WTC11 (cell line): ENCODE results near the gene KNDC1. TPM values are rescaled to one million over a fixed set of nuclear protein-coding genes. Genes with fewer than 3 reads are reported as not detected.

ENCODE experiments used
- ATAC-seq: fragments of 200-7000 bp; cut with Tn5 transposase; 2 replicates; pipeline ENCODE4 v1.10.0; 2021; ENCODE audit warnings: mild to moderate bottlenecking, moderate library complexity
- CTCF ChIA-PET: fragments of 300-600 bp; sonication (Branson Sonifier 250); formaldehyde crosslinking; loops from one replicate; lab custom pipeline; 2021; ENCODE audit warnings: antibody characterized with exemption; lab: Charles Lee
- POLR2A ChIA-PET: fragments of 350-600 bp; sonication (Branson Sonifier 250); formaldehyde crosslinking; loops from one replicate; lab custom pipeline; 2021; ENCODE audit warnings: antibody characterized with exemption; lab: Charles Lee
- DNase-seq: peaks from one replicate; pipeline ENCODE4 v3.0.0; 2021; ENCODE audit warnings: low spot score
- H3K27ac Mint-ChIP-seq: 2 replicates; pipeline ENCODE4 v1.8.0; 2021; ENCODE audit warnings: mixed read lengths
- H3K27me3 Mint-ChIP-seq: 2 replicates; pipeline ENCODE4 v1.8.0; 2021; ENCODE audit warnings: low read depth, mild to moderate bottlenecking, moderate library complexity, mixed read lengths
- H3K36me3 Mint-ChIP-seq: 2 replicates; pipeline ENCODE4 v1.8.0; 2021; ENCODE audit warnings: mixed read lengths
- H3K4me1 Mint-ChIP-seq: 2 replicates; pipeline ENCODE4 v1.8.0; 2022; ENCODE audit warnings: mixed read lengths
- H3K4me3 Mint-ChIP-seq: 2 replicates; pipeline ENCODE4 v1.8.0; 2021; ENCODE audit warnings: mild to moderate bottlenecking, moderate library complexity, mixed read lengths
- H3K9me3 Mint-ChIP-seq: 2 replicates; pipeline ENCODE4 v1.8.0; 2021; ENCODE audit warnings: mixed read lengths
- ATF1 ChIP-seq: sonication (generic); formaldehyde crosslinking; IDR thresholded peaks from 2 replicates; pipeline ENCODE4 v1.8.1; 2023; ENCODE audit warnings: mild to moderate bottlenecking, moderate library complexity, missing genetic modification reagents
- CREM ChIP-seq: sonication (generic); formaldehyde crosslinking; IDR thresholded peaks from 2 replicates; pipeline ENCODE4 v1.8.1; 2022; ENCODE audit warnings: mild to moderate bottlenecking, missing genetic modification reagents, moderate library complexity
- FOXK1 ChIP-seq: sonication (generic); formaldehyde crosslinking; IDR thresholded peaks from 2 replicates; pipeline ENCODE4 v1.8.0; 2022; ENCODE audit warnings: mild to moderate bottlenecking, moderate library complexity, missing genetic modification reagents
- GRHL2 ChIP-seq: fragments of 250-450 bp; sonication (Bioruptor Pico); IDR thresholded peaks from 2 replicates; pipeline ENCODE4 v1.8.0; 2022; ENCODE audit warnings: mild to moderate bottlenecking, moderate library complexity; ENCODE audit not compliant: insufficient replicate concordance, severe bottlenecking
- JAZF1 ChIP-seq: fragments of 250-450 bp; sonication (Bioruptor Pico); IDR thresholded peaks from 2 replicates; pipeline ENCODE4 v1.9.0; 2021; ENCODE audit warnings: moderate library complexity, mild to moderate bottlenecking, inconsistent platforms
- JUN ChIP-seq: sonication (generic); formaldehyde crosslinking; IDR thresholded peaks from 2 replicates; pipeline ENCODE4 v1.8.0; 2023; ENCODE audit warnings: mild to moderate bottlenecking, missing genetic modification reagents
- MXD4 ChIP-seq: fragments of 250-450 bp; sonication (Bioruptor Pico); IDR thresholded peaks from 2 replicates; pipeline ENCODE4 v1.8.0; 2021; ENCODE audit warnings: mild to moderate bottlenecking, moderate library complexity, borderline replicate concordance
- MYBL2 ChIP-seq: sonication (generic); formaldehyde crosslinking; IDR thresholded peaks from 2 replicates; pipeline ENCODE4 v1.8.1; 2023; ENCODE audit warnings: mild to moderate bottlenecking, moderate library complexity, missing genetic modification reagents
- NFE2L1 ChIP-seq: sonication (generic); formaldehyde crosslinking; IDR thresholded peaks from 2 replicates; pipeline ENCODE4 v1.8.1; 2023; ENCODE audit warnings: missing genetic modification reagents
- NR1H2 ChIP-seq: sonication (generic); formaldehyde crosslinking; IDR thresholded peaks from 2 replicates; pipeline ENCODE4 v1.9.0; 2021; ENCODE audit warnings: mild to moderate bottlenecking, moderate library complexity, missing genetic modification reagents
- NR2C2 ChIP-seq: sonication (generic); formaldehyde crosslinking; IDR thresholded peaks from 2 replicates; pipeline ENCODE4 v1.8.0; 2022; ENCODE audit warnings: mild to moderate bottlenecking, missing genetic modification reagents
- NR3C1 ChIP-seq: sonication (generic); formaldehyde crosslinking; conservative IDR thresholded peaks from 2 replicates; pipeline ENCODE4 v1.8.1; 2023; ENCODE audit warnings: low read depth, mild to moderate bottlenecking, missing genetic modification reagents
- OVOL2 ChIP-seq: fragments of 250-450 bp; sonication (Bioruptor Pico); IDR thresholded peaks from 2 replicates; pipeline ENCODE4 v1.9.0; 2021; ENCODE audit warnings: mild to moderate bottlenecking, borderline replicate concordance
- RORB ChIP-seq: fragments of 250-450 bp; sonication (Bioruptor Pico); IDR thresholded peaks from 2 replicates; pipeline ENCODE4 v1.9.0; 2021; ENCODE audit warnings: mild to moderate bottlenecking
- SP1 ChIP-seq: sonication (generic); formaldehyde crosslinking; conservative IDR thresholded peaks from 2 replicates; pipeline ENCODE4 v1.8.1; 2022; ENCODE audit warnings: missing genetic modification reagents
- TEAD4 ChIP-seq: sonication (generic); formaldehyde crosslinking; IDR thresholded peaks from 2 replicates; pipeline ENCODE4 v1.8.0; 2022; ENCODE audit warnings: mild to moderate bottlenecking, missing genetic modification reagents
- ZNF425 ChIP-seq: fragments of 250-450 bp; sonication (Bioruptor Pico); conservative IDR thresholded peaks from 2 replicates; pipeline ENCODE4 v1.9.0; 2021; ENCODE audit warnings: mild to moderate bottlenecking
- total RNA-seq: library from RNA; stranded (reverse); gene quantifications from 3 replicates; pipeline ENCODE4 v1.2.3, GENCODE V29; 2021
- TF ChIP-seq, protein P1 (sequence below): sonication (generic); formaldehyde crosslinking; IDR thresholded peaks from 2 replicates; pipeline ENCODE4 v1.8.1; 2022; ENCODE audit warnings: low read depth, missing genetic modification reagents, borderline replicate concordance
- TF ChIP-seq, protein P2 (sequence below): sonication (generic); formaldehyde crosslinking; conservative IDR thresholded peaks from 2 replicates; pipeline ENCODE4 v1.8.1; 2023; ENCODE audit warnings: mild to moderate bottlenecking, low read depth, missing genetic modification reagents, moderate library complexity
- TF ChIP-seq, protein P3 (sequence below): sonication (generic); formaldehyde crosslinking; IDR thresholded peaks from 2 replicates; pipeline ENCODE4 v1.8.1; 2023; ENCODE audit warnings: mild to moderate bottlenecking, moderate library complexity, missing genetic modification reagents
- TF ChIP-seq, protein P4 (sequence below): fragments of 250-450 bp; sonication (Bioruptor Pico); IDR thresholded peaks from 2 replicates; pipeline ENCODE4 v1.9.0; 2021; ENCODE audit warnings: moderate library complexity, mild to moderate bottlenecking, inconsistent platforms, borderline replicate concordance
- TF ChIP-seq, protein P5 (sequence below): sonication (generic); formaldehyde crosslinking; IDR thresholded peaks from 2 replicates; pipeline ENCODE4 v1.8.0; 2022; ENCODE audit warnings: mild to moderate bottlenecking, missing genetic modification reagents

The KNDC1 gene
- total RNA-seq, 1 experiment from 2014 or later, result 26.6 TPM

DNA sequence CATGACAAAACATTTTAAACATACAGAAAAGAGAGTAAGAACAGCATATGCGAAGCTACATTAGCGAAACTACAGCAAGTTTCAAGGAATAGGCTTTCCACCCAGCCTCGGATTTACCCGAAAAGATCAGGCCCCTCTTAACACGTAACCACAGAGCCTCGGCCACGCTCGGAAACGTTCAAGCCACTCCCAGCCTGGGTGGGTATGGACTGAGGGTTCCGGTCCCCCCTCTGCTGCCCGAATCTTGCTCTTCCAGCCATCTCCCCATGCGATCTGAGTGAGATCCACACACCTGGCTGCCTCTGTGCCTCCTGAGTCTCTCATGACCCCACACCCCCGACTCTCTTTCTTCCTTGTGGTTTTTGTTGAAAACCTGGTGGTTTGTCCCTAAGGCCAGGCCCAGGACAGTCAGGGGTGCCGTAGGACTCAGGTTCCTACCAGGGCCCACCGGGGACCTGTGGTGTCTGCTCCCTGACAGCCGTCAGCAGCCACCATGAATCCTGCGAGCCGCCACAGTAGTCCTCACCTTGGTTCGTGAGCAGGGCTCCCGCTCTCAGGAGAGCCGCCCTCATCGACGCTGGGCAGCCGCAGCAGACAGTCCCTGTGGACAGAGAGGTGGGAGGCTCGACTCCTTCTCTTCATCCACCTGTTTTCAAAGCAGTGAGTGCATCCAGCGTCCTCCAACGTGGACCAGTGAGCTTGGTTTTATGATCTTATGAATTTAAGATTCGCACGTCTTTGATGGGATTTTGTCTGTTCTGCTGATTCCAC is 18.5 kb downstream of the KNDC1 start:
- Mint-ChIP-seq H3K27ac (peak overlapping the region; percentile 36), H3K4me1 (no peaks in the 10 kb centered on the region), H3K36me3 (peaks cover 24% of the 10 kb centered on the region), H3K9me3 (peaks cover 41% of the 10 kb centered on the region), H3K4me3 (no peak overlapping the region), H3K27me3 (no peaks in the 10 kb centered on the region; the same call in 1 of the 2 replicates)
- DNase-seq, result peak; percentile 3
- POLR2A ChIA-PET, result no interaction called here
- TF ChIP-seq TEAD4 (CRISPR knock-in tag), result no peak
- TF ChIP-seq GRHL2 (CRISPR knock-in tag), result no peak
- TF ChIP-seq, protein P1, sequence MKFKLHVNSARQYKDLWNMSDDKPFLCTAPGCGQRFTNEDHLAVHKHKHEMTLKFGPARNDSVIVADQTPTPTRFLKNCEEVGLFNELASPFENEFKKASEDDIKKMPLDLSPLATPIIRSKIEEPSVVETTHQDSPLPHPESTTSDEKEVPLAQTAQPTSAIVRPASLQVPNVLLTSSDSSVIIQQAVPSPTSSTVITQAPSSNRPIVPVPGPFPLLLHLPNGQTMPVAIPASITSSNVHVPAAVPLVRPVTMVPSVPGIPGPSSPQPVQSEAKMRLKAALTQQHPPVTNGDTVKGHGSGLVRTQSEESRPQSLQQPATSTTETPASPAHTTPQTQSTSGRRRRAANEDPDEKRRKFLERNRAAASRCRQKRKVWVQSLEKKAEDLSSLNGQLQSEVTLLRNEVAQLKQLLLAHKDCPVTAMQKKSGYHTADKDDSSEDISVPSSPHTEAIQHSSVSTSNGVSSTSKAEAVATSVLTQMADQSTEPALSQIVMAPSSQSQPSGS (CRISPR knock-in tag), result no peak
- no peak for TF ChIP-seq NFE2L1
- no peak for TF ChIP-seq MXD4 (CRISPR knock-in tag)
- TF ChIP-seq ATF1, result no peak
- no peak for TF ChIP-seq OVOL2 (CRISPR knock-in tag)
- no peak for TF ChIP-seq NR1H2 (CRISPR knock-in tag)
- no peak for TF ChIP-seq MYBL2 (CRISPR knock-in tag)
- TF ChIP-seq ZNF425 (CRISPR knock-in tag), result no peak
- TF ChIP-seq, protein P2, sequence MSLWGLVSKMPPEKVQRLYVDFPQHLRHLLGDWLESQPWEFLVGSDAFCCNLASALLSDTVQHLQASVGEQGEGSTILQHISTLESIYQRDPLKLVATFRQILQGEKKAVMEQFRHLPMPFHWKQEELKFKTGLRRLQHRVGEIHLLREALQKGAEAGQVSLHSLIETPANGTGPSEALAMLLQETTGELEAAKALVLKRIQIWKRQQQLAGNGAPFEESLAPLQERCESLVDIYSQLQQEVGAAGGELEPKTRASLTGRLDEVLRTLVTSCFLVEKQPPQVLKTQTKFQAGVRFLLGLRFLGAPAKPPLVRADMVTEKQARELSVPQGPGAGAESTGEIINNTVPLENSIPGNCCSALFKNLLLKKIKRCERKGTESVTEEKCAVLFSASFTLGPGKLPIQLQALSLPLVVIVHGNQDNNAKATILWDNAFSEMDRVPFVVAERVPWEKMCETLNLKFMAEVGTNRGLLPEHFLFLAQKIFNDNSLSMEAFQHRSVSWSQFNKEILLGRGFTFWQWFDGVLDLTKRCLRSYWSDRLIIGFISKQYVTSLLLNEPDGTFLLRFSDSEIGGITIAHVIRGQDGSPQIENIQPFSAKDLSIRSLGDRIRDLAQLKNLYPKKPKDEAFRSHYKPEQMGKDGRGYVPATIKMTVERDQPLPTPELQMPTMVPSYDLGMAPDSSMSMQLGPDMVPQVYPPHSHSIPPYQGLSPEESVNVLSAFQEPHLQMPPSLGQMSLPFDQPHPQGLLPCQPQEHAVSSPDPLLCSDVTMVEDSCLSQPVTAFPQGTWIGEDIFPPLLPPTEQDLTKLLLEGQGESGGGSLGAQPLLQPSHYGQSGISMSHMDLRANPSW (CRISPR knock-in tag), result no peak
- no peak for ATAC-seq
- CTCF ChIA-PET, result no interaction called here

DNA sequence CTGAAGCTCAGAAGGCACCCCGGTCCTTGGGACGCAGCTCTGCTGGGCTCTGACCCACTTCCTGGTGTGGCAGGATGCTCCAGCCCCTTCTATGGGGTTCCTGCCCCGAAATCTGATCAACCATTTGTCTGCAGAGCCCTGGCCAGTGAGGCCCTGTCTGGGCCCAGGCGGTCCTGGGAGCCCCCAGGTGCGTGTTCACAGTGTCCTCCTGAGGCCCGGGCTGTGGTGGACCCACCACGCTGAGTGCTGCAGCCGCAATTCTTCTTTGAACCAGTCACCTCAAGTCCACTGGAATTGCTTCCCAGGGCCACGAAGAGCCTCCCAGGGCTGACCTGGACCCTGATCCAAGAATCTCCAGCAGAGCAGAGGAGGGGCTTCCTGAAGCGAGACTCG is 19.1 kb downstream of the KNDC1 start:
- no peak for DNase-seq
- ATAC-seq, result no peak
- CTCF ChIA-PET, result no interaction called here
- peak overlapping the region; percentile 36; the same call in 1 of the 2 replicates for H3K27ac Mint-ChIP-seq
- H3K4me3 Mint-ChIP-seq, result no peak overlapping the region
- no peaks in the 10 kb centered on the region for H3K4me1 Mint-ChIP-seq
- peaks cover 26% of the 10 kb centered on the region for H3K36me3 Mint-ChIP-seq
- POLR2A ChIA-PET, result no interaction called here
- peaks cover 42% of the 10 kb centered on the region for H3K9me3 Mint-ChIP-seq
- no peaks in the 10 kb centered on the region; the same call in 1 of the 2 replicates for H3K27me3 Mint-ChIP-seq
- TF ChIP-seq RORB (CRISPR knock-in tag) (no peak), SP1 (CRISPR knock-in tag) (no peak), OVOL2 (CRISPR knock-in tag) (no peak), NFE2L1 (no peak), NR2C2 (CRISPR knock-in tag) (no peak), JUN (CRISPR knock-in tag) (no peak), NR3C1 (CRISPR knock-in tag) (no peak), FOXK1 (CRISPR knock-in tag) (no peak), ATF1 (no peak), JAZF1 (CRISPR knock-in tag) (no peak), CREM (CRISPR knock-in tag) (no peak)
- TF ChIP-seq, protein P3, sequence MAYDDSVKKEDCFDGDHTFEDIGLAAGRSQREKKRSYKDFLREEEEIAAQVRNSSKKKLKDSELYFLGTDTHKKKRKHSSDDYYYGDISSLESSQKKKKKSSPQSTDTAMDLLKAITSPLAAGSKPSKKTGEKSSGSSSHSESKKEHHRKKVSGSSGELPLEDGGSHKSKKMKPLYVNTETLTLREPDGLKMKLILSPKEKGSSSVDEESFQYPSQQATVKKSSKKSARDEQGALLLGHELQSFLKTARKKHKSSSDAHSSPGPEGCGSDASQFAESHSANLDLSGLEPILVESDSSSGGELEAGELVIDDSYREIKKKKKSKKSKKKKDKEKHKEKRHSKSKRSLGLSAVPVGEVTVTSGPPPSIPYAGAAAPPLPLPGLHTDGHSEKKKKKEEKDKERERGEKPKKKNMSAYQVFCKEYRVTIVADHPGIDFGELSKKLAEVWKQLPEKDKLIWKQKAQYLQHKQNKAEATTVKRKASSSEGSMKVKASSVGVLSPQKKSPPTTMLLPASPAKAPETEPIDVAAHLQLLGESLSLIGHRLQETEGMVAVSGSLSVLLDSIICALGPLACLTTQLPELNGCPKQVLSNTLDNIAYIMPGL, result no peak
- TF ChIP-seq, protein P4, sequence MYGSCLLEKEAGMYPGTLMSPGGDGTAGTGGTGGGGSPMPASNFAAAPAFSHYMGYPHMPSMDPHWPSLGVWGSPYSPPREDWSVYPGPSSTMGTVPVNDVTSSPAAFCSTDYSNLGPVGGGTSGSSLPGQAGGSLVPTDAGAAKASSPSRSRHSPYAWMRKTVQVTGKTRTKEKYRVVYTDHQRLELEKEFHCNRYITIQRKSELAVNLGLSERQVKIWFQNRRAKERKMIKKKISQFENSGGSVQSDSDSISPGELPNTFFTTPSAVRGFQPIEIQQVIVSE, result no peak
- TF ChIP-seq, protein P5, sequence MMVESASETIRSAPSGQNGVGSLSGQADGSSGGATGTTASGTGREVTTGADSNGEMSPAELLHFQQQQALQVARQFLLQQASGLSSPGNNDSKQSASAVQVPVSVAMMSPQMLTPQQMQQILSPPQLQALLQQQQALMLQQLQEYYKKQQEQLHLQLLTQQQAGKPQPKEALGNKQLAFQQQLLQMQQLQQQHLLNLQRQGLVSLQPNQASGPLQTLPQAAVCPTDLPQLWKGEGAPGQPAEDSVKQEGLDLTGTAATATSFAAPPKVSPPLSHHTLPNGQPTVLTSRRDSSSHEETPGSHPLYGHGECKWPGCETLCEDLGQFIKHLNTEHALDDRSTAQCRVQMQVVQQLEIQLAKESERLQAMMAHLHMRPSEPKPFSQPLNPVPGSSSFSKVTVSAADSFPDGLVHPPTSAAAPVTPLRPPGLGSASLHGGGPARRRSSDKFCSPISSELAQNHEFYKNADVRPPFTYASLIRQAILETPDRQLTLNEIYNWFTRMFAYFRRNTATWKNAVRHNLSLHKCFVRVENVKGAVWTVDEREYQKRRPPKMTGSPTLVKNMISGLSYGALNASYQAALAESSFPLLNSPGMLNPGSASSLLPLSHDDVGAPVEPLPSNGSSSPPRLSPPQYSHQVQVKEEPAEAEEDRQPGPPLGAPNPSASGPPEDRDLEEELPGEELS (CRISPR knock-in tag), result no peak
